Astrocyte (in vitro differentiated cells and primary cell): Measurements from ENCODE around the gene PPFIBP1. TPM values are rescaled to one million over a fixed set of nuclear protein-coding genes. Genes with fewer than 3 reads are reported as not detected.

Experiments
- DNase-seq: peaks from one replicate; pipeline ENCODE4 v3.0.0-alpha.2; 2010; ENCODE audit warnings: low read depth
- FAIRE-seq: peaks from 2 replicates; lab custom pipeline; 2011; peaks lifted over from hg19 to GRCh38; lab: Jason Lieb, UNC
- H2AFZ ChIP-seq: 2 replicates; pipeline ENCODE4 v1.6.0; 2012; ENCODE audit warnings: low read depth, low read length, inconsistent platforms
- H3K27ac ChIP-seq: 2 replicates; pipeline ENCODE4 v1.5.1; 2011; ENCODE audit warnings: low read depth, low read length, inconsistent platforms
- H3K27me3 ChIP-seq: 2 replicates; pipeline ENCODE4 v1.6.0; 2011; ENCODE audit warnings: low read length, inconsistent platforms; ENCODE audit not compliant: insufficient read depth
- H3K36me3 ChIP-seq: 2 replicates; pipeline ENCODE4 v1.5.1; 2011; ENCODE audit warnings: low read length, inconsistent platforms; ENCODE audit not compliant: insufficient read depth
- H3K4me1 ChIP-seq: 2 replicates; pipeline ENCODE4 v1.5.1; 2011; ENCODE audit warnings: low read length, inconsistent platforms; ENCODE audit not compliant: insufficient read depth
- H3K4me2 ChIP-seq: 2 replicates; pipeline ENCODE4 v1.6.0; 2012; ENCODE audit warnings: low read length, inconsistent platforms
- H3K4me3 ChIP-seq: 2 replicates; pipeline ENCODE4 v1.5.1; 2011; ENCODE audit warnings: low read depth, mild to moderate bottlenecking, low read length, inconsistent platforms; ENCODE audit not compliant: insufficient read depth
- H3K79me2 ChIP-seq: 2 replicates; pipeline ENCODE4 v1.6.0; 2012; ENCODE audit warnings: mild to moderate bottlenecking, low read length, inconsistent platforms; ENCODE audit not compliant: insufficient read depth
- H3K9ac ChIP-seq: 2 replicates; pipeline ENCODE4 v1.6.0; 2012; ENCODE audit warnings: mild to moderate bottlenecking, low read length, inconsistent platforms
- H3K9me3 ChIP-seq: 2 replicates; pipeline ENCODE4 v1.5.1; 2012; ENCODE audit warnings: low read depth, mild to moderate bottlenecking, low read length, inconsistent platforms; ENCODE audit not compliant: insufficient read depth
- H4K20me1 ChIP-seq: 2 replicates; pipeline ENCODE4 v1.6.0; 2012; ENCODE audit warnings: low read length, inconsistent platforms; ENCODE audit not compliant: insufficient read depth
- H3K27ac Mint-ChIP-seq: one replicate; pipeline ENCODE4 v1.8.0; 2021; ENCODE audit warnings: mild to moderate bottlenecking, mixed read lengths; ENCODE audit not compliant: unreplicated experiment
- H3K27me3 Mint-ChIP-seq: one replicate; pipeline ENCODE4 v1.8.0; 2021; ENCODE audit warnings: low read depth, mixed read lengths; ENCODE audit not compliant: unreplicated experiment
- H3K36me3 Mint-ChIP-seq: one replicate; pipeline ENCODE4 v1.8.0; 2021; ENCODE audit warnings: low read depth, mixed read lengths; ENCODE audit not compliant: unreplicated experiment
- H3K4me1 Mint-ChIP-seq: one replicate; pipeline ENCODE4 v1.8.0; 2021; ENCODE audit warnings: low read depth, mixed read lengths; ENCODE audit not compliant: unreplicated experiment
- H3K4me3 Mint-ChIP-seq: one replicate; pipeline ENCODE4 v1.8.0; 2021; ENCODE audit warnings: mild to moderate bottlenecking, moderate library complexity, mixed read lengths; ENCODE audit not compliant: unreplicated experiment
- H3K9me3 Mint-ChIP-seq: one replicate; pipeline ENCODE4 v1.8.0; 2021; ENCODE audit warnings: mild to moderate bottlenecking, mixed read lengths; ENCODE audit not compliant: unreplicated experiment
- CTCF ChIP-seq: IDR thresholded peaks from 2 replicates; pipeline ENCODE4 v1.5.1; 2011; ENCODE audit warnings: low read depth, mild to moderate bottlenecking, inconsistent platforms, low read length, moderate library complexity; ENCODE audit not compliant: insufficient read depth
- EZH2 ChIP-seq: IDR thresholded peaks from 2 replicates; pipeline ENCODE4 v1.6.1; 2012; ENCODE audit warnings: mild to moderate bottlenecking, low read length, inconsistent platforms; ENCODE audit not compliant: insufficient read depth
- total RNA-seq: library from RNA; stranded (reverse); gene quantifications from 2 replicates; pipeline ENCODE4 v1.2.1, GENCODE V29; 2021

PPFIBP1 gene
- total RNA-seq, 1 donor from 2014 or later = 147 TPM

GRCh38 chr12:27527512-27527911, 3.5 kb downstream of the PPFIBP1 start:
- H2AFZ ChIP-seq = no peak overlapping the region
- H3K27me3 ChIP-seq = no peaks in the 10 kb centered on the region
- FAIRE-seq = no peak
- no peak overlapping the region for H3K27ac Mint-ChIP-seq
- DNase-seq = no peak
- H3K79me2 ChIP-seq = peaks cover 85% of the 10 kb centered on the region
- TF ChIP-seq CTCF = no peak
- H3K9me3 Mint-ChIP-seq = no peaks in the 10 kb centered on the region
- H3K36me3 ChIP-seq = no peaks in the 10 kb centered on the region
- peaks cover 52% of the 10 kb centered on the region for H4K20me1 ChIP-seq
- H3K9ac ChIP-seq = no peak overlapping the region
- no peak overlapping the region for H3K27ac ChIP-seq
- no peak overlapping the region for H3K4me2 ChIP-seq
- peaks cover 24% of the 10 kb centered on the region for H3K4me1 ChIP-seq
- H3K9me3 ChIP-seq = no peaks in the 10 kb centered on the region
- H3K4me3 Mint-ChIP-seq = peak overlapping the region; percentile 61
- no peak overlapping the region for H3K4me3 ChIP-seq
- no peaks in the 10 kb centered on the region for H3K27me3 Mint-ChIP-seq
- peaks cover 19% of the 10 kb centered on the region for H3K4me1 Mint-ChIP-seq
- no peaks in the 10 kb centered on the region for H3K36me3 Mint-ChIP-seq

GRCh38 chr12:27528788-27529187, 4.8 kb downstream of the PPFIBP1 start:
- no peaks in the 10 kb centered on the region for H3K36me3 Mint-ChIP-seq
- H3K27me3 Mint-ChIP-seq = no peaks in the 10 kb centered on the region
- H3K9me3 ChIP-seq = no peaks in the 10 kb centered on the region
- H4K20me1 ChIP-seq = peaks cover 64% of the 10 kb centered on the region
- H3K9ac ChIP-seq = no peak overlapping the region
- DNase-seq (peak; percentile 30), FAIRE-seq (no peak)
- H3K4me3 Mint-ChIP-seq = no peak overlapping the region
- peaks cover 98% of the 10 kb centered on the region for H3K79me2 ChIP-seq
- H3K4me1 Mint-ChIP-seq = peaks cover 19% of the 10 kb centered on the region
- TF ChIP-seq EZH2 = no peak
- peaks cover 18% of the 10 kb centered on the region for H3K4me1 ChIP-seq
- no peaks in the 10 kb centered on the region for H3K27me3 ChIP-seq
- no peak overlapping the region for H3K4me3 ChIP-seq
- no peak overlapping the region for H3K27ac Mint-ChIP-seq
- H3K27ac ChIP-seq = no peak overlapping the region
- peak overlapping the region; percentile 5 for H3K4me2 ChIP-seq
- no peak overlapping the region for H2AFZ ChIP-seq
- H3K9me3 Mint-ChIP-seq = no peaks in the 10 kb centered on the region
- no peaks in the 10 kb centered on the region for H3K36me3 ChIP-seq

GRCh38 chr12:27530157-27530922, 6.3 kb downstream of the PPFIBP1 start:
- peaks cover 29% of the 10 kb centered on the region for H3K4me1 ChIP-seq
- H3K27ac ChIP-seq = no peak overlapping the region
- no peak for FAIRE-seq
- H3K9me3 Mint-ChIP-seq = no peaks in the 10 kb centered on the region
- peaks cover 100% of the 10 kb centered on the region for H3K79me2 ChIP-seq
- H3K4me1 Mint-ChIP-seq = peaks cover 32% of the 10 kb centered on the region
- no peak overlapping the region for H3K4me3 ChIP-seq
- no peaks in the 10 kb centered on the region for H3K27me3 ChIP-seq
- H3K36me3 ChIP-seq = no peaks in the 10 kb centered on the region
- no peaks in the 10 kb centered on the region for H3K27me3 Mint-ChIP-seq
- H2AFZ ChIP-seq = no peak overlapping the region
- DNase-seq = no peak
- no peak overlapping the region for H3K9ac ChIP-seq
- H3K27ac Mint-ChIP-seq = no peak overlapping the region
- peaks cover 2% of the 10 kb centered on the region for H3K36me3 Mint-ChIP-seq
- no peak for TF ChIP-seq CTCF
- no peak for TF ChIP-seq EZH2
- peaks cover 79% of the 10 kb centered on the region for H4K20me1 ChIP-seq
- H3K4me2 ChIP-seq = peak overlapping the region; percentile 31
- no peaks in the 10 kb centered on the region for H3K9me3 ChIP-seq
- no peak overlapping the region for H3K4me3 Mint-ChIP-seq
